A673 (cell line): Measurements from ENCODE around the gene MYO15B. TPM values are rescaled to one million over a fixed set of nuclear protein-coding genes. Genes with fewer than 3 reads are reported as not detected.

Experiments used
- BruUV-seq: library from RNA; stranded (reverse); fragments of 400-500 nt; replicated peaks from 2 replicates; lab custom pipeline; 2021; lab: Mats Ljungman, UMichigan
- CTCF ChIA-PET: fragments of 300-600 bp; sonication (Branson Sonifier 250); formaldehyde crosslinking; loops from one replicate; lab custom pipeline; 2022; ENCODE audit warnings: antibody characterized with exemption; lab: Charles Lee
- POLR2A ChIA-PET: fragments of 300-600 bp; sonication (Branson Sonifier 250); formaldehyde crosslinking; loops from one replicate; lab custom pipeline; 2022; ENCODE audit warnings: antibody characterized with exemption; ENCODE audit not compliant: low non-redundant PET; lab: Charles Lee
- DNase-seq: peaks from one replicate; pipeline ENCODE4 v3.0.0-alpha.2; 2015; ENCODE audit warnings: low spot score
- H3K27ac ChIP-seq: fragments of 200-600 bp; sonication (generic); 2 replicates; pipeline ENCODE4 v1.5.1; 2016; ENCODE audit warnings: mixed run types, low read depth, mild to moderate bottlenecking, mixed read lengths, antibody characterized with exemption, low read length; ENCODE audit not compliant: poor library complexity, severe bottlenecking
- H3K27me3 ChIP-seq: fragments of 200-600 bp; sonication (generic); replicated peaks from 2 replicates; pipeline ENCODE4 v1.6.1; 2017; ENCODE audit warnings: mixed run types, low read depth, mild to moderate bottlenecking, mixed read lengths, antibody characterized with exemption, low read length; ENCODE audit not compliant: insufficient read depth, poor library complexity
- H3K36me3 ChIP-seq: fragments of 200-600 bp; sonication (generic); 2 replicates; pipeline ENCODE4 v1.6.1; 2016; ENCODE audit warnings: mixed run types, mild to moderate bottlenecking, mixed read lengths, antibody characterized with exemption, low read length; ENCODE audit not compliant: insufficient read depth, poor library complexity, severe bottlenecking
- H3K4me1 ChIP-seq: fragments of 200-600 bp; sonication (generic); 2 replicates; pipeline ENCODE4 v1.6.1; 2017; ENCODE audit warnings: mixed run types, mild to moderate bottlenecking, mixed read lengths, antibody characterized with exemption, low read length; ENCODE audit not compliant: insufficient read depth, poor library complexity, severe bottlenecking
- H3K4me3 ChIP-seq: fragments of 200-600 bp; sonication (generic); 2 replicates; pipeline ENCODE4 v1.5.1; 2016; ENCODE audit warnings: low read depth, mixed run types, mild to moderate bottlenecking, mixed read lengths, low read length; ENCODE audit not compliant: poor library complexity, severe bottlenecking
- H3K9me3 ChIP-seq: fragments of 200-600 bp; sonication (generic); 2 replicates; pipeline ENCODE4 v1.6.1; 2016; ENCODE audit warnings: mixed run types, low read depth, mild to moderate bottlenecking, mixed read lengths, antibody characterized with exemption, low read length; ENCODE audit not compliant: poor library complexity, severe bottlenecking
- CTCF ChIP-seq: fragments of 300-800, 200-600 bp; sonication (generic); conservative IDR thresholded peaks from 2 replicates; pipeline ENCODE4 v1.5.1; 2017; ENCODE audit warnings: low read depth, mild to moderate bottlenecking, antibody characterized with exemption, low read length, moderate library complexity, mixed read lengths
- EZH2 ChIP-seq: fragments of 200-600 bp; sonication (generic); IDR thresholded peaks from 2 replicates; pipeline ENCODE4 v1.6.1; 2017; ENCODE audit warnings: borderline replicate concordance, low read depth, mild to moderate bottlenecking, mixed read lengths, antibody characterized with exemption, low read length; ENCODE audit not compliant: poor library complexity, severe bottlenecking
- intact Hi-C: fragments of 100-400 bp; cut with micrococcal nuclease; formaldehyde crosslinking; loops from one replicate; pipeline ENCODE4 v1.10.0; 2022; ENCODE audit not compliant: unreplicated experiment
- total RNA-seq: library from RNA; stranded (reverse); gene quantifications from 2 replicates; pipeline ENCODE4 v1.2.3, GENCODE V29; 2021

The MYO15B gene
- total RNA-seq, 1 experiment from 2014 or later = 9.3 TPM

GRCh38 chr17:75566834-75567233 lies 20.8 kb upstream of the MYO15B start:
- Histone ChIP-seq H3K27ac (no peak overlapping the region), H3K9me3 (no peaks in the 10 kb centered on the region), H3K36me3 (no peaks in the 10 kb centered on the region), H3K27me3 (no peaks in the 10 kb centered on the region), H3K4me3 (no peak overlapping the region), H3K4me1 (no peaks in the 10 kb centered on the region)
- no TSS peak for BruUV-seq
- CTCF ChIA-PET = no interaction called here
- POLR2A ChIA-PET = no interaction called here
- TF ChIP-seq CTCF (no peak), EZH2 (no peak)
- intact Hi-C loops = no loop called here
- DNase-seq = no peak

DNA sequence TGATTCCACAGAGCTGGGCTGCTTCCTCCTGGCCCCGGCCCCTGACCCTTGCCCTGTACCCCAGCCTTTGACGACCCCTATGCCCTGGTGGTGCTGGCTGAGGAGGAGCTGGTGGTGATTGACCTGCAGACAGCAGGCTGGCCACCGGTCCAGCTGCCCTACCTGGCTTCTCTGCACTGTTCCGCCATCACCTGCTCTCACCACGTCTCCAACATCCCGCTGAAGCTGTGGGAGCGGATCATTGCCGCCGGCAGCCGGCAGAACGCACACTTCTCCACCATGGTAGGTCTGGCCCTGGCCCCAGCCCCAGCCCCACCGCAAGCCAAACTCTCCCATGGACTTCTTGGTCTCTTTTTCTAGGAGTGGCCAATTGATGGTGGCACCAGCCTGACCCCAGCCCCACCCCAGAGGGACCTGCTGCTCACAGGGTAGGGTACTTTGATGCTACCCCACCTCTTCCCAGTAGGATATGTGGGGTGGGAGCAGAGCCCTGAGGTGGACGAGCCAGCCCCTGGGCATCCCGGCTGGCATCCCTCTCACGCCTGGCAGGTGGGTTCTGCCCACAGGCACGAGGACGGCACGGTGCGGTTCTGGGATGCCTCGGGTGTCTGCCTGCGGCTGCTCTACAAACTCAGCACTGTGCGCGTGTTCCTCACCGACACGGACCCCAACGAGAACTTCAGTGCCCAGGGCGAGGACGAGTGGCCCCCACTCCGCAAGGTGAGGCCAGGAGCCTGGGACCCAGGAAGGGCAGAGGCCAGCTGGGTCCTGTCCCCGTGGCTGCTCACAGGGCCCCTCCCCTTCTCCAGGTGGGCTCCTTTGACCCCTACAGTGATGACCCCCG lies 19.0 kb upstream of the MYO15B start:
- Histone ChIP-seq H3K9me3 (no peaks in the 10 kb centered on the region), H3K27ac (no peak overlapping the region), H3K4me3 (no peak overlapping the region), H3K36me3 (no peaks in the 10 kb centered on the region), H3K4me1 (no peaks in the 10 kb centered on the region), H3K27me3 (no peaks in the 10 kb centered on the region)
- CTCF ChIA-PET = no interaction called here
- POLR2A ChIA-PET = no interaction called here
- intact Hi-C loops = no loop called here
- DNase-seq = no peak
- TF ChIP-seq EZH2 (no peak), CTCF (no peak)
- BruUV-seq = no TSS peak

DNA sequence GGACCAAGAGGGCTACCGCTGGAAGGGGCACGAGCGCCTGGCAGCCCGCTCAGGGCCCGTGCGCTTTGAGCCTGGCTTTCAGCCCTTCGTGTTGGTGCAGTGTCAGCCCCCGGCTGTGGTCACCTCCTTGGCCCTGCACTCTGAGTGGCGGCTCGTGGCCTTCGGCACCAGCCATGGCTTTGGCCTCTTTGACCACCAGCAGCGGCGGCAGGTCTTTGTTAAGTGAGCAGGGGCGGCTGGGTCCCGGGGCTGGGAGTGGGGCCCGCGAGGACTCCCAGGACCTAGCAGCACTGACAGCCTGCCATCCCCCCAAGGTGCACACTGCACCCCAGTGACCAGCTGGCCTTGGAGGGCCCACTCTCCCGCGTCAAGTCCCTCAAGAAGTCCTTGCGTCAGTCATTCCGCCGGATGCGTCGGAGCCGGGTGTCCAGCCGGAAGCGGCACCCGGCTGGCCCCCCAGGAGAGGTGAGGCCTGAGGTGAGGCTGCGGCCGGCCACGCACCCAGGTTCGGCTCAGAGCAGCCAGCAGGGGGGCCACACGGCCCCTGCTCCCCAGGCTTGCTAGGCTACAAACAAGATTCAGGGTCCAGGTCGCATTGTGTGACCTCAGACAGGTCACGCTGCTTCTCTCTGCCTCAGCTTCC lies 17.4 kb upstream of the MYO15B start:
- Histone ChIP-seq H3K9me3 (no peaks in the 10 kb centered on the region), H3K27me3 (no peaks in the 10 kb centered on the region), H3K4me3 (no peak overlapping the region), H3K36me3 (no peaks in the 10 kb centered on the region), H3K27ac (no peak overlapping the region), H3K4me1 (no peaks in the 10 kb centered on the region)
- DNase-seq = no peak
- CTCF ChIA-PET = no interaction called here
- no TSS peak for BruUV-seq
- TF ChIP-seq EZH2 (no peak), CTCF (no peak)
- POLR2A ChIA-PET = no interaction called here
- intact Hi-C loops = no loop called here
